Uterus (tissue), 2 donors: ENCODE data around the gene RAPH1.

Experiments
- POLR2A ChIP-seq, 2 donors: fragments of 450-650 bp; IDR thresholded peaks; one replicate each; pipeline ENCODE4 v1.6.1; 2016; ENCODE audit warnings: antibody characterized with exemption in 2 of 2, mild to moderate bottlenecking in 1 of 2, moderate library complexity in 1 of 2
- TF ChIP-seq, protein P1 (sequence below), 4 experiments: fragments of 200-600 bp in 2 of 4; fragments of 450-650 bp in 2 of 4; sonication (generic) in 2 of 4; IDR thresholded peaks; one replicate each; pipeline ENCODE4 v1.5.1; 2016 to 2019; ENCODE audit warnings: antibody characterized with exemption in 4 of 4, mild to moderate bottlenecking in 2 of 4, moderate library complexity in 1 of 4

- TF ChIP-seq, protein P1, sequence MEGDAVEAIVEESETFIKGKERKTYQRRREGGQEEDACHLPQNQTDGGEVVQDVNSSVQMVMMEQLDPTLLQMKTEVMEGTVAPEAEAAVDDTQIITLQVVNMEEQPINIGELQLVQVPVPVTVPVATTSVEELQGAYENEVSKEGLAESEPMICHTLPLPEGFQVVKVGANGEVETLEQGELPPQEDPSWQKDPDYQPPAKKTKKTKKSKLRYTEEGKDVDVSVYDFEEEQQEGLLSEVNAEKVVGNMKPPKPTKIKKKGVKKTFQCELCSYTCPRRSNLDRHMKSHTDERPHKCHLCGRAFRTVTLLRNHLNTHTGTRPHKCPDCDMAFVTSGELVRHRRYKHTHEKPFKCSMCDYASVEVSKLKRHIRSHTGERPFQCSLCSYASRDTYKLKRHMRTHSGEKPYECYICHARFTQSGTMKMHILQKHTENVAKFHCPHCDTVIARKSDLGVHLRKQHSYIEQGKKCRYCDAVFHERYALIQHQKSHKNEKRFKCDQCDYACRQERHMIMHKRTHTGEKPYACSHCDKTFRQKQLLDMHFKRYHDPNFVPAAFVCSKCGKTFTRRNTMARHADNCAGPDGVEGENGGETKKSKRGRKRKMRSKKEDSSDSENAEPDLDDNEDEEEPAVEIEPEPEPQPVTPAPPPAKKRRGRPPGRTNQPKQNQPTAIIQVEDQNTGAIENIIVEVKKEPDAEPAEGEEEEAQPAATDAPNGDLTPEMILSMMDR (IDR thresholded peaks at IDR 0.05) = no peak
- no peak for TF ChIP-seq POLR2A (IDR thresholded peaks at IDR 0.05)
Measured at GRCh38 chr2:203451689-203452088, 83.4 kb downstream of the RAPH1 start.
